Measurements from ENCODE around the gene COX15.
"Not testable (repeated sequence)": the region's sequence is repeated elsewhere in the genome, so short reads cannot be mapped to it uniquely, and the experiment has no call there.

COX15 gene

DNA sequence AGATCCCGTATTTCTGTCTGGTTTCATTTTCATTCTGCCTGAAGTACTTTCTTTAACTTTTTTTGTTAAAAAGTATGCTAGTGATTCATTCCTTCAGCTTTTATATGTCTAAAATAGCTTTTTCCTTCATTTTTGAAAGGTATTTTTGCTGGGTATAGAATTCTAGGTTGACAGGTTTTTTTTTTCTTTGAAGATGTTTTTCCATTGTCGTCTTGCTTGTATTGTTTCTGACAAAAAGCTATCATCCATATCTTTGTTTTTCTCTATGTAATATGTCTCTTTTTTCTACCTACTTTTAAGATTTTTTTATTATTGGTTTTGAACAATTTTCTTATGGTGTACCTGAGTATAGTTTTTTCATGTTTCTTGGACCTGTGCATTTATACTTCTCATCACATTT is 8.3 kb upstream of the COX15 start:
- DNase-seq, result no peak

DNA sequence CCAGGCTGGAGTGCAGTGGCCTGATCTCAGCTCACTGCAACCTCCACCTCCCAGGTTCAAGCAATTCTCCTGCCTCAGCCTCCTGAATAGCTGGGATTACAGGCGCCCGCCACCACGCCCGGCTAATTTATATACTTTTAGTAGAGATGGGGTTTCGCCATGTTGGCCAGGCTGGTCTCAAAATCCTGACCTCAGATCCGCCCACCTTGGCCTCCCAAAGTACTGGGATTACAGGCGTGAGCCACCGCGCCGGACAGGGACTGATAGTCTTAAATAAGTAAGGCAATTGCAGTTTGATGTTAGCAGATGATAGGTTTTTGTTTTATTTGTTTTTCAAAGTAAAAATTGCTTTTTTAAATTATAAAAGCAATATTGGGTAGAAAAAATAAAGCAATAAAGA is 2.2 kb upstream of the COX15 start:
- not testable (repeated sequence) for DNase-seq

DNA sequence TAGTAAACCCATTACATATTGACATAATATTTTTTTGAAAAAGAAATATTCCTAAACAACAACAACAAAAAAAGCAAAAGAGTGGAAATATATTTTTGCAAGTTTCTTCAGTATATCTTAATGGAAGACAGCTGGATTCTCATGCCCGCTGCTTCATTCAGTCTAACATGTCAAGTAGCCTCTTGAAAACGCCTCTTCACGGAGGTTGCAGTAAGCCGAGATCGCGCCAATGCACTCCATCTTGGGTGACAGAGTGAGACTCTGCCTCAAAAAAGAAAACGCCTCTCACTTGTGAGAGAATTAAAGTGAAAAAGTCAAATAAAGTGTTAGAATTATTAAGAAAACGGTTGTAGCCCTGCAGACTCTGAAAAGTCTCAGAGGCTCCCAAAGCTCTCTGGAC is 1.4 kb upstream of the COX15 start:
- no peak for DNase-seq

DNA sequence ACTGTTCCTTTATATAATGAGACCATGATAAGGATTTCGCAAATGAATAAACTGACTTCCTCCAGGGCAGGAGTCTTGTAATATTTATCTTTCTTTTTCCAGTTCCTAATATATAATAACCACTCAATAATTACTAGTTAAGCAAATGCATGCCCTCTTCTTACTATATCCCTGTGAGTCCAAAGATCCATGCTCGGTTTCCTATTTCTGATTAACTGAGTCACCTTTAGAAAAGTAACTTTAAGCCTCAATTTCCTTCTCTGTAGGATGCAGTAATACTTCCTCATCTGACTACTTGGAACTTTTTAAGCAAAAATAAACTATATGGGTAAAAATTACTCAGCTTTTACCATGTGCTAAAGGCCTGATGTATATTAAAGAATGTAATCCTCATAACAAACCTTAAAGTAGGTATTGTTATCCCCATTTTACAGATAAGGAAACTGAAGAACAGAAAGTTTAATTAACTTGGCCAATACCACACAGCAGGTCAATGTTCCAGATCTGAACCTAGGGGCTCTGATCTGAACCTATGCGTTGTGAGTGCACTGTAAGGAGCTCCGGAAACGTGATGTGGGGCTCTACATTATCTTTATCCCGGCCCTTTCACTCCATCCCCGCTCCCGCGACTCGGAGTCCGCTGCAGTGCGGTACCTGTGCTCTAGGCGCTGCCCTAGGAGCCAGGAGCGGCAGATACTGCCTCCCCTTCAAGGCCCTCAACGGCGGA is 458 bp downstream of the COX15 start:
- no peak for DNase-seq

DNA sequence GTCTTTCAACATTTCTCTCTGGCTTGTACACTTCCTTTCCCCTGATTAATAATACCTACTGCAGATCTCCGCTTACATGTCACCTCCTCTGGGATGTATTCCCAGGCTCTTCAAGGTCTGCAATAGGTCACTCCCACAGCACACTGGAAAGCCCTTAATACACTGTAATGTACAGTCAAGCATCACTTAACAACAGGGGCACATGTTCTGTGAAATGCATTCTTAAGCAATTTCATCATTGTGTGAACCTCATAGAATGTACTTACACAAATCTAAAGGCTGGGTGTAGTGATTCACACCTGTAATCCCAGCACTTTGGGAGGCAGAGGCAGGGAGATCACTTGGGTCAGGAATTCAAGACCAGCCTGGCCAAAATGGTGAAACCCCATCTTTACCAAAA is 1.9 kb downstream of the COX15 start:
- DNase-seq, result no peak

DNA sequence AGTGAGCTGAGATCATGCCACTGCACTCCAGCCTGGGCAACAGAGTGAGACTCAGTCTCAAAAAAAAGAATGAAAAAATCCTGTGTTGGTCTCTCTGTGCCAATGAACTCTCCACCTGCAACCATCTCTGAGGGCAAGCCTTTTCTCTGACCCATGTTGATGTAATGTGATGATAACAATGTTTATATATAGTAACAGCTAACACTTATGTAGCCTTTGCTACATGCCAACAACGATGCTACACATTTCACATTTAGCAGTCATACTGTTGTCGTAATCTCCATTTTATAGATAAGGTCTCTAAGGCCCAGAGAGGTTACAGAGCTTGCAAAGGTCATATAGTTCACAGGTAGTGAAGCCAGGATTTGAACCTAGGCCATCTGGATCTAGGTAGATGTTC is 11.5 kb downstream of the COX15 start:
- DNase-seq, result no peak

DNA sequence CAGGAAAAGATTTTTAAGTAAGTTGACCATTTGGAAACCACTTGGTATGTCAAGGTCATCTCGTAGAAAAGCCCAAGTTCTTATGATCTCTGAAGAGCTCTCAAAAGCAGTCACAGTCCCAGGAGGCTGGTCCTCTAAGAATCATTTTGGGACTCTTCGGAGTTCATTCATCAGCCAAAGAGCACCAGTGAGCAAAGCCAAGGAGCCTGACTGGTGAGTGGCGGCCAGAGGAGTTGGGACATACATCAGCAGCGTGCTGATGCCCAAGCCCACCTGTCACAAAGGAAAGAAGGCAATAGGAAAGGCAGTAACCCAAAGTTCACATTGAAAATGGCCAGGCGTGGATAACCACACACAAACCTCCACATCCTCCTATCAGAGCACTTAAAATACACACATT is 17.5 kb downstream of the COX15 start:
- no peak for DNase-seq

DNA sequence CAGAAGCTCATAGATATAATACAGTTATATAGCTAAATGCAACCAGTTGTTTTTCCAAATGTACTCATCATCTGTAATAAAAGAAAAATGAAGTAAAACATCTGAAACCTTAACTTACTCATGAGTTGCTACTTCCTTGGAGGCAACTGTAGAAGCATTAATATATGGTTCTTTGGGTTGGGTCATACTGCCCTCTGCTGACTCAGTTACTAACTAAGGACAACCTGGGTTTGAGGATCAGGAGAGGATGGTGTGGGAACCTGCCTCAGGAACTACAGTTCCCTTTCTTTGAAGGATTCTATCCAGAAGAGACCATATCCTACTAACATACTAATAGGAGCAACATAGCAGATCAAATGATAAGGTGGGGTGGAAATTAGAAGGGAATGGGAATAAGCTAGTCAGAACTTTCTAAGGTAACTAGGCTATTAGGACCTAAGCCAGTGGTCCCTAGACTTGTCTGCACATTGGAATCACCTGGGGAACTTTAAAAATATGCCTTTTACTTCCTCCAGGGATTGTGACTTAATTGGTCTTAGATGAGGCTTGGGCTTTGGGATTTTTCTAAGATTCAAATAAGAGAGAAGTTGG is 20.7 kb downstream of the COX15 start:
- no peak for DNase-seq

DNA sequence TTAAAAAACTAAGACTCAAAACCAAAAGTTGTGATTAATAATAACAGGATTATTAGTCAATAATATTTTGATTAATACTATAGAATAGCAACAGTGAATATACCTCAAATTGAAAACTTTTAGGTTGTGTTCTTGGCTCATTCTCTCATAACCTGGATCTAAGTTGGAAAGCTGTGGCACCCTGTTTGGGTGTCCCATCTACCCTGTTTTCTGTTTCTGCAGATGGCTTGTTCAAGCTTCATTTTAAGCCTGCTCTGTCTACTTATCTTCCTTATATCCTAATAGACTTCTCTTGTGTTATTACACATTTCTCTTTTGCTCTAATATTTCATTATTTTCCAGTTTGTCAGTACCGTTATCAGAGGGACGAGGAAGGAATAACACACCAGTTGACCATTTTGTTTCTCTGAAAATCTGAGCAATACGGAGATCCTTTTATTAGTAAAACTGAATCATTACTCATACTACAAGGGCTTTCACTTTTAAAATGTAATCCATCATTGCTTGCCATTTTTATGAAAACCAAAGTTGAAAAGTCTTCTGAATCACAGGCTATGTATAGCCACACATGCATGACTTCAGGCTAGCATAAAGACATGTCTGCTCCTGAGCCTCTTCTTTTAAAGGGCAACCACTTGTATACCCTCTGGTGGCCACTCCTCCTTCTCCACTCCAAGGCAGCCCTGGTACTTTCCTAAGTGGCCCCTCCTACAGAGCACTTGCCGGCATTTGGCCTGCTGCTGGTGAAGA is 22.3 kb downstream of the COX15 start:
- DNase-seq, result no peak

DNA sequence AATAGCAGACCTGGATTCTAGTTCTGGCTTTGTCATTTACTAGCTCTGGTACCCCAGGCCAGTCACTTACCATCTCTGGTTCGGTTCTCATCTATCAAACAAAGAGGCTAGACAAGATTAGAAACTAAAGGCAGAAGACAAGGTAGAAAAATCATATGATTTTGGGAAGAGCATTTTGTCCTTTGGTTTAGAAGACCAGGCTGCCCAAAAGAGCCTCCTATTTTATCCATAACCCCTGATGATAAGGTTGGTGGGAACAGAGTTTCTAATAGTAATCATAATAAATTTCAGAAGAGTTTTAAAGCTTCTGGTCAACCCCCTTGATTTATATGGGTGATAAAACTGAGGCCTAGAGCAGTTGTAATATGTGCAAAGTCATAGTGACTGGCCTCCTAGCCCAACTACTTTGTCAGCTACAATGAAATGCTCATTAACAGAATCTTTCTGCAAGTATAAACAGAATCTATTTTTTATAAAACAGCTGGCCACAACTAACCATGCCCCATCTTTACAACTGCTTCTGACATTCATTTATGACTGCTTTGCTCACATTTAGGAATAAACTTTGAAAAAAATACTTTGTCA is 23.4 kb downstream of the COX15 start:
- DNase-seq, result no peak

DNA sequence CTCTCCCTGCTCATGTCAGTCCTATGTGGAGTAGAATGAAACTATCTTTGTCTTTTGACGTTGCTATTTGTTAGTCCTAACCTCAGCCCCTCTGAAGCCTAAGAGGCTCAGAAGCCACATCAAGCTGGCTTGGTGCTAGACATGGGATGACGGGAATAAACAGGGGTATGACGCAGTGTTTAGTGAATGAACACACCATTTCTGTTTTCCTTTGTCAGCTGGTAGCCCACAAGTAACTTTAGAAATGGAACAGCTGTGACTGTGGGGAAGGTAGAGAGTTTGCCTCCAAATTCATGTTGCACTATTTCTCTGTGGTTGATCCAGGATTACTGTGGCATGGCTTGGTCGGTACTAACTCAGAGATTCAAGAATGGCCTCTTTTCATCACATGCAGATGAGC is 31.3 kb downstream of the COX15 start:
- DNase-seq, result no peak

DNA sequence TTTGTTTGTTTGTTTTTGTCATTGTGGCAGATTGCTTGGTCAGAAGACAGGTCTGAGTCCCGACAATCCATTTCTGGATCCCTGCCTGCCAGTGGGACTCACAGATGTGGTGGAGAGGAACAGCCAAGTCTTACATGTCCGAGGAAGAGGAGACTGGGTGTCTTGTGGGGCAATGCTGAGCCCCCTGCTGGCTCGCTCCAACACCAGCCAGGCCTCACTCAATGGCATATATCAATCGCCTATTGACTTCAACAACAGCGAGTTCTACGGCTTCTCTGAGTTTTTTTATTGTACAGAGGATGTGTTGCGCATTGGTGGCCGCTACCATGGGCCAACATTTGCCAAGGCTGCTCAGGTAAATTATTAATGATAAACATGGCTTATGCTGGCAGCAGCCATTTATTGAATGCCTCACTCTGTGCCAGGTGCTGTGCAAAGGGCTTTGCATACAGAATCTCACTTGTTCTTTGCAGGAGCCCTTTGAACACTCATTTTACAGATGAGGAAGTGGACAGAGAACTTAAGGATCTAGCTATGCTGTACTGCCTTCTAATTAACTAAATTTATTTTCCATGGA is 33.3 kb downstream of the COX15 start:
- no peak for DNase-seq

DNA sequence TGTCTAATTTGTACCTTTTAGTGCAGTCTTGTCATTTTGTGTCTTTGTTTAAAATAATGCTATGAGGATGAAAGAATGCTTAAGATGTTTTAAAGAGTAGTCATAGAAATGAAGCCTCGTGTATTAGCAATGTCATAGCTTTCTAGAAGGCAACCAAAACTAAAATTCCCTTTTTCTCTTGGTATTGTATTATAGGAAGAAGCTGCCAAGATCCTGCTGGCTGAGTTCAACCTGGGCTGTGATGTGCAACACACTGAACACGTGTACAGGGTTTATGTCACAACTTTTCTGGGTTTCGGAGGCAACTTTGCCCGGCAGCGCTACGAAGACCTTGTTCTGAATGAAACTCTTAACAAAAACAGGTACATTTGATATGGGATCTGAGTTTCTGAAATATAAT is 36.2 kb downstream of the COX15 start:
- DNase-seq, result no peak

DNA sequence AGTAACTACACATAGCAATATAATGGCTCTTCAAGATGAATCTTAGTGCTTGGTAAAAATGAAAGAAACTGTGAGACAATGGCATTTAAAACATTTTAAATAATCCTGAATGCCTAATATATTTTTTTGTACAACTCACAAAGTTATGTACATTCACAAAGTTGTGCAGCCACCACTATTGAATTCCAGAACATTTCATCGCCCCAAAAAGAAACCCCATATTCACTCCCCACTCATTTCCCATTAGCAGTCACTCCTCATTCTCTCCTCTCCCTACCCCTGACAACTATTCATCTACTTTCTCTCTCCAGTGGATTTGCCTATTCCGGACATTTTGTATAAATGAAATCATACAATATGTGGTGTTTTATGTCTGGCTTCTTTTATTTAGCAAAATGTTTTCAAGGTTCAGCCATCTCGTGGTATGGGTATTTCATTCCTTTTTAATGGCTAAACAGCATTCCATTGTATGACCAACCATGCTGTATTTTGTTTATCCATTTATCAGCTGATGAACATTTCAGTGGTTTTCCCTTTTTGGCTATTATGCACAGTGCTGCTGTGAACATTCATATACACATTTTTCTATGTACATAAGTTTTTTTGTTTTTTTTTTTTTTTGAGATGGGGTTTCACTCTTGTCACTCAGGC is 37.9 kb downstream of the COX15 start:
- no peak for DNase-seq

DNA sequence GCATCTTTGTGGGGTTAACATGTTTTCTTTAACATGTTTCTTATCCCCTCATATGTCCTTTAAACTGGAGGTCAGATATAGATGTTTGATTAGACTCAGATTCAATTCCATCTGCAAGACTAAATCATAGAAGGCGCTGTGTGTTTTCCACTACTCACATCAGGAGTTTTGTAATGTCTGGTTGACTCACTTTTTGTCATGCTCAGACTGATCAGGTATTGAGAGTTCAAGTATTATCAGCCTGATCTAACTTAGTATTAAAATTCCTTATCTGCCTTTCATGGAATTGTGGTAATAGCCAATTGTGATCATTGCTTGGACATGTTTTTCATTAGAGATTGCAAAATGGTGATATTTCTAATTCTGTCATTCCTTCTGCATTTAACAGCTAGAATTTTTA is 42.5 kb downstream of the COX15 start:
- no peak for DNase-seq

DNA sequence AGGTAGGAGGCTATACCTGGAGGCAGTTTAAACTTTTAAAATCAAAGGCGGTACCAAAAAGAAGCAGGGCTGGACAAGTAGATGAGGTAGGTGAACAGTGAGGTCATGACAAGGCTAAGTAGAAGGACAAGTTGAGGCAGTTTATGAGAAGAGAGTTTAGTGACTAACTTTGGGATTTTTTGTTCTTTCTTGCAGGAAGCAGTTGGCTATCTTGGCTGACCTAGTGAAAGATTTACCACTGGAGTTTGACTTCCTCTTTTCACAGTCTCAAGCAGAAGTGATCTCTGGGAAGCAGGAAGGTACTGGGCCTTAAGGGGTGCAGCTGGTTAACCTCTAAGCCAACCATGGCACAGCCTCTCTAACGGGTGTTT is 46.3 kb downstream of the COX15 start:
- DNase-seq, result no peak

DNA sequence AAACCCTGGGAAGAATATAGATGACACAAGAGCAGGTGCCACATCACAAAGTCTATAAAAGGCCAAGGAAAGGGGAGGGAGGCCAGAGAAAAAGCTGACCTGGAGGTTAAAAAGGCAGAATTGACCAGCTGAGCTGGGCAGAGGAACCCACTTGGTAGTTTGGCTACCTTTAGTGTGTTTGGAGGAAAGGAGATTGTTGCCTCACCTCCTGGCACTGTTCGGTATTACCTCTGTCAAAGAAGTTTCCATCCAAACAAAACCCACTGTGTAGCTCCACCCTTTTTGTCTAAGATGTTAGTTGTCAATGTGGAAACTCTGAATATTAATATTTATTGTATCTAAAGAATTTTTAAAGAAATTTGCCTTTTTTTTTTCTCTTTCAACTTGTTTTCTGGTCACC is 49.2 kb downstream of the COX15 start:
- DNase-seq, result no peak
